Activated naive CD4-positive, alpha-beta T cell treated with Interleukin-2 at 50 U/mL for 16 hours (primary cell): ENCODE measurements around the gene SACM1L.

ENCODE experiments used
- DNase-seq: peaks from one replicate; pipeline ENCODE4 v3.0.0-alpha.2; 2020

SACM1L gene

DNA sequence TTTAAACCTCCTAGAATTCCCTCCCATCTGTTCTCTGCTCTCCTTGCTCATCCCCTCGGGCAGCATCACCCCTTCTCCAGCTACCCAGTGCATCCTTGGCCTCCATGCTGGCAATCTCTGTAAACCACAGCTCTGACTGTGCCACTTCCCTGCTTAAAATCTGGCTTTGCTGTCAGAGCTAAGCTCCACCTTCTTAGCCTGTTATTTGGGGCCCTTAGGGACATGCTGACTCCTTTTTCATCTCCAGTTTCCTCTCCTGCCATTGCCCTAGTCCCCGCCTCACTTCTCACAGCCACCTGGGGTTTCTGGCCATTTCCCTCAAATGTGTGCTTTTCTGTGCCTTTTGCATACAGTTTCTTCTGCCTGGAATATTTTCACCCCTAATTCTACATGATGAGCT is 101.4 kb downstream of the SACM1L start:
- DNase-seq: no peak

DNA sequence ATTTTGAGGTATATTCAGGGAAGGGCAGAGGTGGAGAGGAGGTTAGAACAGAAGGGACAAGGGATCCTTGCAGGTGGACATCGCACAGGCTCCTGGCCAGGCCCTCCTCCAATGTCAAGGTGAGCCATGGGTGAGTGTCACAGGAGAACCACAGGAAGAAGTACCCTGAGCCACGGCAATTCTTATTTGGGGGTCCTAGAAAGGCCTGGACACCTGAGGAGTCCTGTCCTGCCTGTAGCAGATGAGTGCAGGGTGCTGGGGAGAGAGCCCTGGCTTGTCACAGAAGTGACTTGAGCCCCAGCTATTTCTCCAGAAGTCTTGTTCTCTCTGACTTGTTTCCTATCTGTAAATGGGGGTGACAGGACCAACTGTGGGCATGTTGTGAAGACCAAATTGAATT is 102.8 kb downstream of the SACM1L start:
- DNase-seq: no peak

DNA sequence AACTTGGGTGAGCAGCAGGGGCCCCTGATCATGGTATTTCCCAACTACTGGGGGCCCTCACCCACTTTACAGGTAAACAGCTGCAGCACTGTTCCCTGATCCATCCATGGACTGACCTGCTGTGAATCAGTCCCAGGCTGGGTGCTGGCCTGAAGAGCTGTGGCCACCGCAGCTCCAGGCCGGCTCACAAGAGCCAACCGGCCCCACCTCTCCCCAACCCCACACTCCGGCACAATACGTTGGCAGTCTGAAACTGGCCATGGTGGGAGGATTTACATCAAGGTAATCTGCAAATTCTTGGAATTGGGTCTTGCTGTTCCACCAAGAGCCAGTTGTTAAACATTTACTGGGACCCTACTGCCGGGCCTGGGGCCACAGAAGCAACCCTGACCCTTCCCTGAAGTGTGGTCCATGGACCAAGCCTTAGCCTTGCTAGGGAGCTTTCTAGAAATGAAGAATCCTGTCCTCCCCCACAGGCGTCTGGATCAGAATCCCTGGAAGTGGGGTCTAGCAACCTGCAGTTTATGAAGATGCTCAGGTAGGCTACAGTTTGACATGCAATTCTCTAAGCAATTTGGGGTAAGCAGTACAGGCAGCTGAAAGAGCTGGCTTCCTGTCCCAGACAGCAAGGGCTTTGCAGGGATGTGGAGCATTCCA is 103.4 kb downstream of the SACM1L start:
- DNase-seq: no peak

DNA sequence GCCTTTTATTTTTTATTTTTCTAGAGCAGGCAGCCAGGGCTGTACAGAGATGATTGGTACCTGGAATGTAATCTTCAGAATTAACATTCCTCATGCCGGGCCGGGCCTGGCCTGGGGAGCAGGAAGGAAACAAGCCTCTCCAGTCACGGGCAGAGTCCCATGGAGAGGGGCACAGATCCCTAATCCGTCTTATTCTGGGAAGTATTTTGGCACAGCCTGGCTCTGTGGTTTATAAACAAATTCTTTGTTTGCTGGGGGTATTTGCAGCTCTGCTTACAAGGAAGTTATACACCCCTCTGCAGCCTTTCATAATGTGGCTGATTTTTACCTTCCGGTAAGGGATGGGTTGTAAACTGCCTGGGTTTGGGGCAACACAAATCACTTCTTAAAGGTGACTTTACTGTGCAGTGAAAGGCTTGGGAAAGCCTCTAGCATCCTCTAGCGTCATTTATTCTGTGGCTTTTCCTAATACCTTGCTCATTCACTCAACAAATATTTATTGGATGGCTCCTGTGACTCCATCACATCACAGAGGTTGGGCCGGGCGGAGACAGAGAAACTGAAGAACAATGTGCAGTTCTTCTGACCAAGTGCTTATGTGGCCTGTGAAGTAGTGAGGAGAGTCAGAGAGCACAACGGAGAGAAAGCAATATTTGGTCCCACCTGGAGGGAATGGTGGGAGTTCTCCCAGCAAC is 104.4 kb downstream of the SACM1L start:
- no peak for DNase-seq

DNA sequence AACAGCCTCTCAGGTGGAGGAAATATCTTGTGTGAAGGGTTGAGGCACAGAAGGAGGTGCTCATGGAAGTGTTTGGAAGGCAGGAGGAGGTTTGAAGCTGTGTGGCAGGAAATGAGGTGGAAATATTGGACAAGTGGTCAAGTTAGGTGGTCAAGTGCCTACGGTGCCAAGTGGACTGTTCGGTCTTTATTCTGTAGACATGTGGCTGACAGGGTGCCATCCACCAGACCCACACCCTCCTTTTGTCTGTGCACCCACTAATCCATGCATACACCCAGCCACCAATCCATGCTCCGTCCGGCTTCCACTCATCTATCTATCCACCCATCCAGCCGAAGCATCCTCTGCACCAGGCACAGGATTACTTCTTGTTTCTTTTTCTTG is 105.0 kb downstream of the SACM1L start:
- DNase-seq: no peak

DNA sequence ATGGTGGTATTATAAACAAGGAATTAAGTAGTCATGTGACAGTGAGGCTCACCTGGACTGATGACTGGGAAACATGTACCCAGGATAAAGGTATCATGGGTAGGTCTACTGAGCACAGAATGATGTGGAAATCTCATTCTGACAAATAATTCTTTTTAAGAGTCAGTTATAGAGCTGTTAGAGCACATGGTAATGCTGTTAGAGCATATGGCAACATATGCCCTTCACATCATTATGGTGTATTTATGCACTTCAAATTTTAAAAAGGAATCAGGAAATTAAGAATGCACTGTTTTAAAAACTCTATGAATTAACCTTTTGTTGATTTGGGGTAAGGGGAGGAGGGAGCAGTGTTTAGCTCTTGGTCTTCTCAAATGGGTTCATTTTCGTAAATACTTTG is 105.5 kb downstream of the SACM1L start:
- DNase-seq: no peak
